Measurements from ENCODE around the gene ABI3BP. TPM values are rescaled to one million over a fixed set of nuclear protein-coding genes. Genes with fewer than 3 reads are reported as not detected.

ABI3BP gene
- total RNA-seq, 6 experiments from 2014 or later = 1.5 to 4.9 (median 3.0) TPM

DNA sequence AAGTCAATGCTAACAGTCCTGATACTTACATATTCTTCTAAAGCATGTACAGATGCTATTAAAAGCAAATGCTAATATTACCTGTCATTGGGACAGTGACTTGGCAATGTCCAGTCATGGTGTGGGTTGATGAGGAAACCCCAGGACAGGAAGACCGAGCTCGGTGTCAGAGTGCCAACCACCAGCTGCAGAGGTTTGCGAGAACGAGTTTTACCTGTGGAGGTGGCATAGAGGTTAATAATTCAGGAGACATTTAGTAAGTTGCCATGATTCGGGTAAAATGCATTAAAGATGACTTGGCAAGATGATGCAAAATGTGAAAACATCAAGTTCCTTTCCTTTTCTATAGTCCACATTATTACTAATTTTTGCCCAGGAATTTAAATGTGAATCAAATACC, 94.5 kb downstream of the ABI3BP start:
- TF ChIP-seq POLR2A (IDR thresholded peaks at IDR 0.05) = no peak
- no peaks in the 10 kb centered on the region for H3K4me1 ChIP-seq
- H3K4me3 ChIP-seq = no peak overlapping the region
- WGBS (ENCODE audit: insufficient coverage, low coverage, low lambda C conversion rate, missing lambda C conversion rate) = 61% methylated on average over 5 of the region's 5 CpGs
- H3K9me3 ChIP-seq = no peaks in the 10 kb centered on the region
- H3K27me3 ChIP-seq = no peaks in the 10 kb centered on the region
- no peaks in the 10 kb centered on the region for H3K36me3 ChIP-seq
- H3K27ac ChIP-seq = no peak overlapping the region
- ATAC-seq = no peak
- DNase-seq = no peak
- intact Hi-C loops (cut with DNase I) = no loop called here

DNA sequence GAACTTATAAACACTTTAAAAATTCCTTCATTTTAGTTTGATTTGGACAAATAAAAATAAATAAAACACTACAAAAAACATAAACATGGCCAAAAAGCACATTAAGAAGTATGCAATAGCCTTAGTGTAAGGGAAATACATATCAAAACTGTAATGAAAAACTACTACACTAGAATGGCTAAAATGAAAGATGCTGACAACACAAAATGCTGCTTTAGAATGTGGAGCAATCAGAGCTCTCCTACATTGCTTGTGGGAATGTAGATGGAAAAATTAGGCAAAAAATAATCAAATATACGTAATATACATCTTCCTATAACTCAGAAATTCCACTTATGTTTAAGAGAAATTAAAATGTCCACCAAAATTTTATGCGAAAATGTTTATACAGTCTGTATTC, 96.2 kb downstream of the ABI3BP start:
- Histone ChIP-seq H3K4me1 (no peaks in the 10 kb centered on the region), H3K36me3 (no peaks in the 10 kb centered on the region), H3K4me3 (no peak overlapping the region), H3K9me3 (no peaks in the 10 kb centered on the region), H3K27me3 (no peaks in the 10 kb centered on the region), H3K27ac (no peak overlapping the region)
- 44% methylated on average over 2 of the region's 2 CpGs for WGBS (ENCODE audit: insufficient coverage, low coverage, low lambda C conversion rate, missing lambda C conversion rate)
- no peak for DNase-seq
- ATAC-seq = no peak
- TF ChIP-seq, protein P1, sequence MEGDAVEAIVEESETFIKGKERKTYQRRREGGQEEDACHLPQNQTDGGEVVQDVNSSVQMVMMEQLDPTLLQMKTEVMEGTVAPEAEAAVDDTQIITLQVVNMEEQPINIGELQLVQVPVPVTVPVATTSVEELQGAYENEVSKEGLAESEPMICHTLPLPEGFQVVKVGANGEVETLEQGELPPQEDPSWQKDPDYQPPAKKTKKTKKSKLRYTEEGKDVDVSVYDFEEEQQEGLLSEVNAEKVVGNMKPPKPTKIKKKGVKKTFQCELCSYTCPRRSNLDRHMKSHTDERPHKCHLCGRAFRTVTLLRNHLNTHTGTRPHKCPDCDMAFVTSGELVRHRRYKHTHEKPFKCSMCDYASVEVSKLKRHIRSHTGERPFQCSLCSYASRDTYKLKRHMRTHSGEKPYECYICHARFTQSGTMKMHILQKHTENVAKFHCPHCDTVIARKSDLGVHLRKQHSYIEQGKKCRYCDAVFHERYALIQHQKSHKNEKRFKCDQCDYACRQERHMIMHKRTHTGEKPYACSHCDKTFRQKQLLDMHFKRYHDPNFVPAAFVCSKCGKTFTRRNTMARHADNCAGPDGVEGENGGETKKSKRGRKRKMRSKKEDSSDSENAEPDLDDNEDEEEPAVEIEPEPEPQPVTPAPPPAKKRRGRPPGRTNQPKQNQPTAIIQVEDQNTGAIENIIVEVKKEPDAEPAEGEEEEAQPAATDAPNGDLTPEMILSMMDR (IDR thresholded peaks at IDR 0.05) = no peak
- TF ChIP-seq POLR2A (IDR thresholded peaks at IDR 0.05) = no peak
- intact Hi-C loops (cut with DNase I) = no loop called here

DNA sequence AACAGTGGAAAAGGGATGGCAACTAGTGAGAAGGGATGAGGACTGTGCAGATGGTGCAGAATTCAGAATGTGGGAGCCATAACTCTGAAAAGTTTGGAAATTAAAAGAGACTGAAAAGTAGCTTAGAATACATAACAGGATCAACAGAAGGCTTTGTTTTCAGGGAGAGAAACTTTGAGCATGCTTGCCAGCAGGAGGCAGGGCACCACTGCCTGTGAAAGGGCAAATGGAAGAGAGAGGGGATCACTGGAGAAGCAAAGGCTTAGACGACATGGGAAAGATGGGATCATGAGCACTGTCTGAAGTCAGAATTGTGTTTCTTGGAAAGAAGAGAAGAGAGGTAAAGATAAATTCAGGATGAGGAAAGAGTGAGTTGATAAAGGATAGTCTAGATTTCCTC, 99.6 kb downstream of the ABI3BP start:
- Histone ChIP-seq H3K9me3 (no peaks in the 10 kb centered on the region), H3K4me1 (no peaks in the 10 kb centered on the region), H3K27me3 (no peaks in the 10 kb centered on the region), H3K4me3 (no peak overlapping the region), H3K27ac (no peak overlapping the region), H3K36me3 (no peaks in the 10 kb centered on the region)
- intact Hi-C loops (cut with DNase I) = no loop called here
- ATAC-seq (peak in 2 of 4 donors; percentile 30 to 42), DNase-seq (no peak)
- TF ChIP-seq, protein P1 (IDR thresholded peaks at IDR 0.05) = peak in 3 of 4 donors; percentile 25 to 32 (median 29)
- no peak for TF ChIP-seq POLR2A (IDR thresholded peaks at IDR 0.05)
- 18% methylated on average over 1 of the region's 1 CpG for WGBS (ENCODE audit: insufficient coverage, low coverage, low lambda C conversion rate, missing lambda C conversion rate)

DNA sequence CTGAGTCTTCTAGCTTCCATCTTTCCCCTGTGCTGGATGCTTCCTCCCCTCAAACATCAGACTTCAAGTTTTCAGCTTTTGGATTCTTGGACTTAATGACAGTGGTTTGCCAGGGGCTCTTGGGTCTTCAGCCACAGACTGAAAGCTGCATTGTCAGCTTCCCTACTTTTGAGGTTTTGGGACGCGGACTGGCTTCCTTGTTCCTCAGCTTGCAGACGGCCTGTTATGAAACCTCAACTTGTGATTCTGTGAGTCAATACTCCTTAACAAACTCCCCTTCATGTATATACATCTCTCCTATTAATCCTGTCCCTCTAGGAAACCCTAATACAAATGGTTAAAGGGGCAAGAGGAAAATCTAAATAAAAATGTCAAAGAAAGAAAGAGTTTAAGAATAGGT, 100.1 kb downstream of the ABI3BP start:
- no peak overlapping the region for H3K4me3 ChIP-seq
- 67% methylated on average over 3 of the region's 3 CpGs for WGBS (ENCODE audit: insufficient coverage, low coverage, low lambda C conversion rate, missing lambda C conversion rate)
- H3K4me1 ChIP-seq = no peaks in the 10 kb centered on the region
- no peaks in the 10 kb centered on the region for H3K27me3 ChIP-seq
- no peaks in the 10 kb centered on the region for H3K36me3 ChIP-seq
- ATAC-seq = peak in 2 of 4 donors; percentile 28 to 33
- intact Hi-C loops (cut with DNase I) = no loop called here
- no peak for DNase-seq
- no peaks in the 10 kb centered on the region for H3K9me3 ChIP-seq
- no peak for TF ChIP-seq POLR2A (IDR thresholded peaks at IDR 0.05)
- TF ChIP-seq, protein P1 (IDR thresholded peaks at IDR 0.05) = no peak
- no peak overlapping the region for H3K27ac ChIP-seq

DNA sequence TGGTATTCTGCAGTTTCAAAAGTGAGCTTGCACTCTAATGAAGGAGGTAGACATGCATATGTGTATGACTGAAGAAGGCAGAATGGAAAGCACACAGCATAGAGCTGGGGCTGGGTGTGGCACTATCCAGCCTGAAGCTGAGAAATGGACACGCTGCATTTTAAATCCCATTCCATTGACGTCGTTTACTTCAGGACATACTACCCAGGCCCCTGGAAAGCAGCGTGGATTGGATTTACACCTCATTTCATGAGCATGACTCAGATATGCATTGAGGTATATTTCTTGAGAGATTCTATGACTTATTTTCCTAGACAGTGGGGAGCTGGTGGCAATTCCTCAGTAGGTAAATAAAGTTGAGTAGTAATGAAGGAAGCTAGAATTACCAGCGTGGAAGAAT, 101.4 kb downstream of the ABI3BP start:
- no peak for DNase-seq
- Histone ChIP-seq H3K9me3 (no peaks in the 10 kb centered on the region), H3K4me3 (no peak overlapping the region), H3K36me3 (no peaks in the 10 kb centered on the region), H3K27ac (no peak overlapping the region), H3K4me1 (no peaks in the 10 kb centered on the region), H3K27me3 (no peaks in the 10 kb centered on the region)
- intact Hi-C loops (cut with DNase I) = no loop called here
- ATAC-seq = no peak
- WGBS (ENCODE audit: insufficient coverage, low coverage, low lambda C conversion rate, missing lambda C conversion rate) = 52% methylated on average over 5 of the region's 5 CpGs
- no peak for TF ChIP-seq POLR2A (IDR thresholded peaks at IDR 0.05)
- TF ChIP-seq, protein P1 (IDR thresholded peaks at IDR 0.05) = no peak
